Effector memory CD4-positive, alpha-beta T cell (primary cell): ENCODE results near the gene COLEC11.

Experiments used
- DNase-seq, 3 donors: peaks; one replicate each; pipeline ENCODE4 v3.0.0-alpha.2; 2020
- H3K27ac ChIP-seq: 2 replicates; pipeline ENCODE4 v1.7.0; 2013; ENCODE audit warnings: mild to moderate bottlenecking, low read length, moderate library complexity; ENCODE audit not compliant: insufficient read depth, poor library complexity, severe bottlenecking
- H3K27me3 ChIP-seq: replicated peaks from 2 replicates; pipeline ENCODE4 v1.7.0; 2013; ENCODE audit warnings: mild to moderate bottlenecking, low read length; ENCODE audit not compliant: insufficient read depth, control insufficient read depth, poor library complexity, severe bottlenecking
- H3K36me3 ChIP-seq: 2 replicates; pipeline ENCODE4 v1.7.0; 2013; ENCODE audit warnings: mild to moderate bottlenecking, low read length, moderate library complexity; ENCODE audit not compliant: control insufficient read depth, insufficient read depth
- H3K4me1 ChIP-seq: 2 replicates; pipeline ENCODE4 v1.7.0; 2013; ENCODE audit warnings: low read length, mild to moderate bottlenecking; ENCODE audit not compliant: control insufficient read depth, insufficient read depth, poor library complexity, severe bottlenecking
- H3K4me3 ChIP-seq: 2 replicates; pipeline ENCODE4 v1.7.0; 2013; ENCODE audit warnings: low read length, low read depth, mild to moderate bottlenecking; ENCODE audit not compliant: insufficient read depth, poor library complexity, severe bottlenecking
- H3K9me3 ChIP-seq: 2 replicates; pipeline ENCODE4 v1.7.0; 2013; ENCODE audit warnings: mild to moderate bottlenecking, low read length, moderate library complexity; ENCODE audit not compliant: control insufficient read depth
- total RNA-seq, 3 donors: gene quantifications; one replicate each; lab custom pipeline; 2026; lab: John Stamatoyannopoulos, UW

COLEC11 gene
- 0.17 to 0.77 (median 0.35) reads per million in 3 donors for total RNA-seq

- Histone ChIP-seq H3K4me1 (no peaks in the 10 kb centered on the region), H3K9me3 (no peaks in the 10 kb centered on the region), H3K36me3 (no peaks in the 10 kb centered on the region), H3K27ac (no peak within 1 kb of the TSS), H3K27me3 (no peaks in the 10 kb centered on the region), H3K4me3 (no peak within 1 kb of the TSS)
- DNase-seq: no peak
Observed at GRCh38 chr2:3594493-3595281, at the start of gene COLEC11. TSS of gene COLEC11 (plus strand) at chr2:3595112. CDS start at chr2:3604341, 9,229 bp downstream.

DNA sequence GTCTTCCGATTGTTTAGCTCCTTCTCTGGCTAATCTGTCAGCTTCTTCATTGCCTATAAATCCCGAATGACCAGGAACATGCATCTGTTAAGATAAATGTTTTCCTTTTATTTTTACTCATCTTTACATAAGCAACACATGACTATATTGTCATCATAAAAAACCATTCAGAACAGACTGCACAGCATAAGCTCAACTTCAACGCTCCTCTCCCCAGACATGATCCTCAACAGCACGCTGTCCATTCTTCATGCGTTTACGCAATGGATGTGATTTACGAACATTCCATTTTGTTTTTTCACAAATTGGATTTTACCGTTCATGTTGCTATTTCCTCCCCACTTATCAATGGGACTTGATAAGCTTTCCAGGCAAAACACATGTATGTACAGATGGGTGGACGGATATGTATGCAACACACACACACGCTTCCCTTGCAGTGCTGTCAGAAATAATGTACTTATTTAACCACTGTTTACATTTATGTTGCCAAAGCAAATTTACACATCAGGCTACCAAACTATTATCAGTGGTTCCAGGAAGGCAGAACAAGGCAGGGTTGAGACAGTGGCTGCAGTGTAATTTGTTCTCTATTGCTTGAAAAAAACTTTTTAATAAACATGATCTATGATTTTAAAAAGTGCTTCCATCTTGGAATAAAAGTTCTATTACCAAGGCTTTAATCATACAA is 49.0 kb upstream of the COLEC11 start:
- no peaks in the 10 kb centered on the region for H3K4me1 ChIP-seq
- no peak overlapping the region for H3K27ac ChIP-seq
- H3K36me3 ChIP-seq: peaks cover 85% of the 10 kb centered on the region
- H3K9me3 ChIP-seq: no peaks in the 10 kb centered on the region
- H3K27me3 ChIP-seq: no peaks in the 10 kb centered on the region
- H3K4me3 ChIP-seq: no peak overlapping the region
- DNase-seq: no peak

- no peaks in the 10 kb centered on the region for H3K4me1 ChIP-seq
- H3K9me3 ChIP-seq: no peaks in the 10 kb centered on the region
- H3K36me3 ChIP-seq: peaks cover 86% of the 10 kb centered on the region
- no peak for DNase-seq
- no peak overlapping the region for H3K4me3 ChIP-seq
- H3K27ac ChIP-seq: no peak overlapping the region
- no peaks in the 10 kb centered on the region for H3K27me3 ChIP-seq
Observed at GRCh38 chr2:3547915-3548314, 47.0 kb upstream of the COLEC11 start.

DNA sequence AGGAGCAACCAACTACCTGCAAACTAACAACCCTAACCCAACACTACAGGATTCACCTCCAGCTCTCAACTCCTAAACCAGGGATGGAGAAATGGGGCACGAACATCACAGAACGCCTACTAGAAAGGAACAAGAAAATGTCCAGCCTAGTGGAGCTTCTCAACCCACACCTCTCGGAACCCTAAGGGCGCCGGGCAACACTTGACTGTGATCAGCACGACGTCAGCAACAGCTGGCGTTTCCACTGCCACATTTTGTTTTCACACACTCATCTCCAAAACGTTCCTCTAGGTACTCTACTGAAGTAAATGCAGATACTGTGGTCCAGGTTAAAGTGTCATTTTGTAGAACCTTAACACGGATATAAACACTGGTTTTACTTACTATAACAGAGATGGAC is 41.0 kb upstream of the COLEC11 start:
- no peak overlapping the region for H3K27ac ChIP-seq
- no peak overlapping the region for H3K4me3 ChIP-seq
- H3K27me3 ChIP-seq: no peaks in the 10 kb centered on the region
- no peak for DNase-seq
- no peaks in the 10 kb centered on the region for H3K9me3 ChIP-seq
- peaks cover 66% of the 10 kb centered on the region for H3K36me3 ChIP-seq
- peaks cover 9% of the 10 kb centered on the region for H3K4me1 ChIP-seq

GRCh38 chr2:3557639-3558204 is 37.2 kb upstream of the COLEC11 start:
- peaks cover 32% of the 10 kb centered on the region for H3K36me3 ChIP-seq
- H3K27ac ChIP-seq: peak overlapping the region; percentile 91
- H3K4me1 ChIP-seq: peaks cover 9% of the 10 kb centered on the region
- peak overlapping the region; percentile 91 for H3K4me3 ChIP-seq
- H3K27me3 ChIP-seq: no peaks in the 10 kb centered on the region
- DNase-seq: no peak
- no peaks in the 10 kb centered on the region for H3K9me3 ChIP-seq

DNA sequence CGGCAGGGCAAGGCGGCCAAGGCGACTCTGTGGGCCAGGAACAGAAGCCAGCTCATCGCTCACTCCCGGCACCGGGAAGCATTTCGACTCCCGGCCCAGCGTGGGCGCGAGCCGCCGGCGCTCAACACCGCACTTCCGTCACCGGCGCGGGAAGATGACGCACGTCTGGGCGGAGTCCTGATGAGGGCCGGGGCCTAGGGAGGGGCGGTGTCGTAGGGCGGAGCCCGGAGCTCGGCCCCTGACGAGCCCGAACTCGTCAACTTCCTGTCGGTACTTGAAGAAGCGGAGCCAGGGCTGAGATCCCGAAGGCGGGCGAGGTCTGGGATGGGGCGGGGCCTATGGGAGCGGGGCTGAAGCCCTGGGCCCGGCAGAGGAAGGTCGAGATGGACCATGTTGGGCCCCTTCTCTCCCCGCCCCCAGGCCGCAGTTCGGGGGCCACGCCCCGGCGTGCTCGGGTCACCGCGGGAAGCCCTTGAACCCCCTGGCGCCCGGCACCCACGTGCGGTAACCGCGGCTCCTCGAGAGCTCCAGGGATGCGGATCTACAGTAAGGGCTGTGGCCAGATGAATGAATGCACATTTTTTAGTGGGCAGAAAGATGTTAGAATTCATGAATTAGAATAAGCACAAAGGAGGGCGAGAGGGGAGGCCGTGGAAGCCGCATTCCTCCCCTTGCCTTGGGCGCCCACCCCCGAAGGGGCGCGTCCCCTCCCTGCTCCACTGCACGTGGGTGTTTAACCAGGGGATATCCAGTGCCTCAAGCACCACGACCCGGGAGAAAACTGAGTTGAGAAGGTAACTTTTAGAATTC is 36.5 kb upstream of the COLEC11 start, which contains the start of gene RNASEH1:
TSS of gene RNASEH1 (minus strand) at position 129 of the 810 bp plus-strand sequence. CDS start at position 56, 73 bp downstream.
- Histone ChIP-seq H3K36me3 (peaks cover 25% of the 10 kb centered on the region), H3K27ac (peak within 1 kb of the TSS; percentile 91), H3K9me3 (no peaks in the 10 kb centered on the region), H3K27me3 (no peaks in the 10 kb centered on the region), H3K4me3 (peak within 1 kb of the TSS; percentile 91), H3K4me1 (peaks cover 9% of the 10 kb centered on the region)
- peak; percentile 95 to 97 (median 95) for DNase-seq

GRCh38 chr2:3563521-3563976 is 31.4 kb upstream of the COLEC11 start:
- no peak for DNase-seq
- H3K4me3 ChIP-seq: no peak overlapping the region

DNA sequence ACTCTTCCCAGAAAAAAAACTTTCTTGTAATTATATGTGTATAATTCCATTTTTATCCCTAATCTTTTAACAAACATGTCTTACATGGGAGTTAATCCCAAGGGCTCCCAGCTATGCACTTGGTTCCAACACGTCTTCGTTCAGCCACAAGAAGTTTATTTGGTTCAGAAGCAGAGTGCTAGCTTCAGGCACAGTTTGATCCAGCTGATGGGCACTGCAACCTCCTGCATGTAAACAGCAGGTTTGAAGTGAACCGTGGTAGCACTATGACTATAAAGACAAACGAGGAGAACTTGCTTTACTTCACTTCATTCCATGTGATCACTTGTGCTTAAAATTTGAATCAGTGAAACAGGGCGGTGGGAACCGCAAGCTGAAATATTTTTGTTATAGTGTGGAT is 29.8 kb upstream of the COLEC11 start:
- H3K9me3 ChIP-seq: no peaks in the 10 kb centered on the region
- H3K4me1 ChIP-seq: no peaks in the 10 kb centered on the region
- H3K27ac ChIP-seq: no peak overlapping the region
- no peaks in the 10 kb centered on the region for H3K27me3 ChIP-seq
- DNase-seq: no peak
- H3K36me3 ChIP-seq: no peaks in the 10 kb centered on the region
- H3K4me3 ChIP-seq: no peak overlapping the region

More at GRCh38 chr2:3563521-3563976, 31.4 kb upstream of the COLEC11 start:
- Histone ChIP-seq H3K27me3 (no peaks in the 10 kb centered on the region), H3K27ac (no peak overlapping the region), H3K9me3 (no peaks in the 10 kb centered on the region), H3K36me3 (no peaks in the 10 kb centered on the region), H3K4me1 (no peaks in the 10 kb centered on the region)

- Histone ChIP-seq H3K36me3 (no peaks in the 10 kb centered on the region), H3K27ac (no peak overlapping the region), H3K9me3 (no peaks in the 10 kb centered on the region), H3K4me3 (no peak overlapping the region), H3K27me3 (no peaks in the 10 kb centered on the region), H3K4me1 (no peaks in the 10 kb centered on the region)
- DNase-seq: no peak
Observed at GRCh38 chr2:3566806-3567205, 28.1 kb upstream of the COLEC11 start.
